ENCODE data around the gene B3GLCT. TPM values are rescaled to one million over a fixed set of nuclear protein-coding genes. Genes with fewer than 3 reads are reported as not detected.

Gene B3GLCT
- total RNA-seq, 1 experiment from 2014 or later: 3.9 TPM

DNA sequence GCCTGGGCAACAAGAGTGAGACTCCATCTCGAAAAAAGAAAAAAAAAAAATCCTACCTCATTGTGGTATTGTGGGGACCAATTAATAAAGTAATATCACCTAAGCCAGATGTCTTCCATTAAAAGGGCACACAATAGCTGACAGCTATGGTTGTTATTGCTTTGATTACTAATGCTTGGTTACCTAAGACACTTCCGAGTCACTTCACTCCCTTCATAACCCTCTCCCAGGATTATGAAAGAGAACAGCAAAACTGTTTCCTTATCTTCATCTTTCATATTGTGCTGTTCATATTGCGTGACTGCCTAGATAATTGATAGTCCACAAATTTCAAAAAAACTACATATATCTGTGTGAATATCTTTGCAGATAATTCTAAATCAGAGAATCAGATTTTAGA lies 27.8 kb upstream of the B3GLCT start:
- Histone ChIP-seq H3K9me2 (ENCODE audit: insufficient read depth) (no peaks in the 10 kb centered on the region), H3K36me3 (ENCODE audit: control insufficient read depth in 1 of 2, insufficient read depth in 2 of 2, low read length in 2 of 2) (no peaks in the 10 kb centered on the region), H2AFZ (ENCODE audit: low read depth, low read length, poor library complexity, severe bottlenecking) (peak overlapping the region; percentile 52), H3K79me2 (ENCODE audit: insufficient read depth, low read length) (no peaks in the 10 kb centered on the region), H3K4me1 (ENCODE audit: control insufficient read depth in 1 of 2, insufficient read depth in 2 of 2, low read length in 2 of 2) (peaks cover 12 to 22% of the 10 kb centered on the region in 2 experiments), H3K27me3 (ENCODE audit: insufficient read depth, low read length) (no peaks in the 10 kb centered on the region), H3K9me3 (ENCODE audit: control insufficient read depth in 1 of 2, insufficient read depth in 1 of 2, low read depth in 1 of 2, low read length in 2 of 2) (no peaks in the 10 kb centered on the region), H3K27ac (ENCODE audit: low read depth, low read length) (no peak overlapping the region), H3K9ac (ENCODE audit: low read length) (no peak overlapping the region), H4K20me1 (ENCODE audit: insufficient read depth) (no peaks in the 10 kb centered on the region), H3K4me3 (replicated peaks in 1 of 2; ENCODE audit: low read depth in 1 of 2, low read length in 2 of 2) (no peak overlapping the region), H3K4me2 (ENCODE audit: low read length) (peak overlapping the region; percentile 64)
- intact Hi-C loops (cut with micrococcal nuclease): no loop called here
- POLR2A ChIA-PET: no interaction called here
- TF ChIP-seq SP1 (IDR thresholded peaks at IDR 0.05; ENCODE audit: low read depth) (no peak), SRF (IDR thresholded peaks at IDR 0.05; ENCODE audit: low read depth) (no peak), TCF7L2 (IDR thresholded peaks at IDR 0.05; ENCODE audit: borderline replicate concordance, extremely low read depth, insufficient read depth, insufficient read length) (no peak), EZH2phosphoT487 (IDR thresholded peaks at IDR 0.05; ENCODE audit: borderline replicate concordance) (no peak), POLR2AphosphoS5 (IDR thresholded peaks at IDR 0.05; ENCODE audit: low read depth, low read length) (no peak), CBX3 (IDR thresholded peaks at IDR 0.05; ENCODE audit: low read depth) (no peak), FOSL1 (IDR thresholded peaks at IDR 0.05; ENCODE audit: low read depth) (no peak), EZH2 (IDR thresholded peaks at IDR 0.05) (no peak), CEBPB (IDR thresholded peaks at IDR 0.05; ENCODE audit: low read depth) (no peak), RAD21 (IDR thresholded peaks at IDR 0.05; ENCODE audit: low read depth) (no peak), POLR2A (IDR thresholded peaks at IDR 0.05; ENCODE audit: borderline replicate concordance, extremely low read depth, insufficient read depth, insufficient read length) (no peak), EGR1 (IDR thresholded peaks at IDR 0.05; ENCODE audit: low read depth) (no peak), YY1 (IDR thresholded peaks at IDR 0.05; ENCODE audit: extremely low read depth, insufficient replicate concordance, low read depth, low read length) (no peak), ZNF274 (IDR thresholded peaks at IDR 0.05; ENCODE audit: low read depth, low read length) (no peak), JUND (IDR thresholded peaks at IDR 0.05) (no peak), ELF1 (IDR thresholded peaks at IDR 0.05; ENCODE audit: borderline replicate concordance, low read depth) (no peak)
- TF ChIP-seq, protein P1, sequence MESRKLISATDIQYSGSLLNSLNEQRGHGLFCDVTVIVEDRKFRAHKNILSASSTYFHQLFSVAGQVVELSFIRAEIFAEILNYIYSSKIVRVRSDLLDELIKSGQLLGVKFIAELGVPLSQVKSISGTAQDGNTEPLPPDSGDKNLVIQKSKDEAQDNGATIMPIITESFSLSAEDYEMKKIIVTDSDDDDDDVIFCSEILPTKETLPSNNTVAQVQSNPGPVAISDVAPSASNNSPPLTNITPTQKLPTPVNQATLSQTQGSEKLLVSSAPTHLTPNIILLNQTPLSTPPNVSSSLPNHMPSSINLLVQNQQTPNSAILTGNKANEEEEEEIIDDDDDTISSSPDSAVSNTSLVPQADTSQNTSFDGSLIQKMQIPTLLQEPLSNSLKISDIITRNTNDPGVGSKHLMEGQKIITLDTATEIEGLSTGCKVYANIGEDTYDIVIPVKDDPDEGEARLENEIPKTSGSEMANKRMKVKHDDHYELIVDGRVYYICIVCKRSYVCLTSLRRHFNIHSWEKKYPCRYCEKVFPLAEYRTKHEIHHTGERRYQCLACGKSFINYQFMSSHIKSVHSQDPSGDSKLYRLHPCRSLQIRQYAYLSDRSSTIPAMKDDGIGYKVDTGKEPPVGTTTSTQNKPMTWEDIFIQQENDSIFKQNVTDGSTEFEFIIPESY (IDR thresholded peaks at IDR 0.05; ENCODE audit: extremely low read depth, insufficient replicate concordance, low read length): no peak
- TF ChIP-seq, protein P2, sequence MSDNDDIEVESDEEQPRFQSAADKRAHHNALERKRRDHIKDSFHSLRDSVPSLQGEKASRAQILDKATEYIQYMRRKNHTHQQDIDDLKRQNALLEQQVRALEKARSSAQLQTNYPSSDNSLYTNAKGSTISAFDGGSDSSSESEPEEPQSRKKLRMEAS (IDR thresholded peaks at IDR 0.05): no peak
- TF ChIP-seq, protein P3, sequence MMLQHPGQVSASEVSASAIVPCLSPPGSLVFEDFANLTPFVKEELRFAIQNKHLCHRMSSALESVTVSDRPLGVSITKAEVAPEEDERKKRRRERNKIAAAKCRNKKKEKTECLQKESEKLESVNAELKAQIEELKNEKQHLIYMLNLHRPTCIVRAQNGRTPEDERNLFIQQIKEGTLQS (IDR thresholded peaks at IDR 0.05): no peak
- TF ChIP-seq, protein P4, sequence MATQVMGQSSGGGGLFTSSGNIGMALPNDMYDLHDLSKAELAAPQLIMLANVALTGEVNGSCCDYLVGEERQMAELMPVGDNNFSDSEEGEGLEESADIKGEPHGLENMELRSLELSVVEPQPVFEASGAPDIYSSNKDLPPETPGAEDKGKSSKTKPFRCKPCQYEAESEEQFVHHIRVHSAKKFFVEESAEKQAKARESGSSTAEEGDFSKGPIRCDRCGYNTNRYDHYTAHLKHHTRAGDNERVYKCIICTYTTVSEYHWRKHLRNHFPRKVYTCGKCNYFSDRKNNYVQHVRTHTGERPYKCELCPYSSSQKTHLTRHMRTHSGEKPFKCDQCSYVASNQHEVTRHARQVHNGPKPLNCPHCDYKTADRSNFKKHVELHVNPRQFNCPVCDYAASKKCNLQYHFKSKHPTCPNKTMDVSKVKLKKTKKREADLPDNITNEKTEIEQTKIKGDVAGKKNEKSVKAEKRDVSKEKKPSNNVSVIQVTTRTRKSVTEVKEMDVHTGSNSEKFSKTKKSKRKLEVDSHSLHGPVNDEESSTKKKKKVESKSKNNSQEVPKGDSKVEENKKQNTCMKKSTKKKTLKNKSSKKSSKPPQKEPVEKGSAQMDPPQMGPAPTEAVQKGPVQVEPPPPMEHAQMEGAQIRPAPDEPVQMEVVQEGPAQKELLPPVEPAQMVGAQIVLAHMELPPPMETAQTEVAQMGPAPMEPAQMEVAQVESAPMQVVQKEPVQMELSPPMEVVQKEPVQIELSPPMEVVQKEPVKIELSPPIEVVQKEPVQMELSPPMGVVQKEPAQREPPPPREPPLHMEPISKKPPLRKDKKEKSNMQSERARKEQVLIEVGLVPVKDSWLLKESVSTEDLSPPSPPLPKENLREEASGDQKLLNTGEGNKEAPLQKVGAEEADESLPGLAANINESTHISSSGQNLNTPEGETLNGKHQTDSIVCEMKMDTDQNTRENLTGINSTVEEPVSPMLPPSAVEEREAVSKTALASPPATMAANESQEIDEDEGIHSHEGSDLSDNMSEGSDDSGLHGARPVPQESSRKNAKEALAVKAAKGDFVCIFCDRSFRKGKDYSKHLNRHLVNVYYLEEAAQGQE (IDR thresholded peaks at IDR 0.05; ENCODE audit: low read depth): no peak
- RAD21 ChIA-PET (ENCODE audit: low non-redundant PET in 1 of 2, low total read pairs in 2 of 2, uncharacterized antibody in 2 of 2, unreplicated experiment in 2 of 2): no interaction called here
- CTCF ChIA-PET: no interaction called here
- no TSS peak for BruUV-seq (replicated peaks)
- DNase-seq (ENCODE audit: low read depth, low spot score) (no peak), ATAC-seq (no peak)

All from HCT116 (cell line).